RPMI8226 (cell line): ENCODE results near the gene UNC5A.

Experiments
- DNase-seq: peaks from one replicate; pipeline ENCODE4 v3.0.0-alpha.2; 2015

UNC5A gene

DNA sequence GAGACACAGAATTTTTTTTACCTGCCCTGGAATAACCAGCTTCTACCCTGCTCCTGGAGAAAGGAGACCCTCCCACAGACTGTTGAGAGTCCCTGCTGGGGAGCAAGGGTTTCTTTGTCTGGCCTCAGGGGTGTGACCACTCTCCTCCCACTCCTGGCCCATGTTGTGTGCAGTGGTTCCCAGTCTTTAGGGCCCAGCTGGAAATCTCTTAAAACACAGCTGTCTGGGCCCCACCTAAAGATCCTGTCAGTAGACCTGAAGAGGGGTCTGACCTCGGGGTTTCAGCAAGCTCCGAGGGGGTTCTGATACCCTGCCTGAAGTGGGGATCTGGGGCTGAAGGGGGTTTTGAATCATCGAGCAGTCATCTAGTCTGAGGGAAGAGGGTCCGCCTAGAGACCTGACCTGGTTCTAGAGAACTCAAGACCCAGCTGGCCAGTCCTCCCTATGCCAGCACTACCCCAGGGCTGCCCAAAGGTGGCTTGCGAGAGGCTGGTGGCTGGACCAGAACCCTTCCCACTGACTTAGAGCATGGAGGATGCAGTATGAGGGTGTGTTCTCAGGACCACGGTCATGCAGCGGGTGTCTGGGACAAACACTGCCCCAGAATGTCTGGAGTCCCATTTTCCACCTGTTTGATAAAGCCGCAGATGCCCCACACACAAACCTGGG lies 8.1 kb upstream of the UNC5A start:
- DNase-seq: no peak

DNA sequence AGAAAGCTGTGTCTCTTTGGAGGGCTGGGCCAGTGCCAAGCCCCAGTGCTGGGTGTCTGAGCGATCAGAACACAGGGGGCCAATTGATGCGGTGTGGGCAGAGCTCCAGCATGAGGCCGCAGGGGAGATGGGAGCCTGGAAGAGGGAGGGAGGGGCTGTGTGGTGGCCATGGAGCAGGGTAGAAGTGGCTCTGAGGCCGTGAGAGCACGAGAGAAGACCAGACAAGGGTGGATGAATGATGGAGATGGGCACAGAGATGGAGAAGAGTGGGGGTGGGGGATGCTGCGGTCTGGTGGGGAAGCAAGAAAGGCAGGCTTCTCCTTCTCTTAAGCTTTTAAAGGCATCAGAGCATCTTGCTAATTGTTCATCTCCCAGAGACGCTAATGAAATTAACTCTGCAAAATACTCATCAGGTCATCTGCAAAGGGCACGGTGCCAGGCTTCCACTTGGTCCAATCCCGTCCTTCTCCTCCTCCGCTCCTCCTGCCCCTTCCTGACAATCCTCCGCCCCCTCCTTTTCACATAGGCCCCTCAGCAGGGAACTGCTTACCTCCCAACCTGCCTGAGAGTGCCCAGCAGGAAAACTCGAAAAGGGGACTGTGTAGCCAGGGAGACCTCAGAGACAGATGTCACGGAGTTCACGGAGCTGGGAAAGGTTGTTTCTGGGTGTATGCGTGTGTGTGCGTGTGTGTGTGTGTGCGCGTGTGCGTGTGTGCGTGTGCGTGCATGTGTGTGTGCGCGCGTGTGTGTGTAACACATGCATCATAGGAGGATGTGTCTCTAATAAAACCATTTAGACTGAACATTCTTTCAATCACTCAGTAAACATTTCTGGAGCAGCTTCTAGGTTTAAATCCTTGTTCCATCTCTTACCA lies 7.1 kb upstream of the UNC5A start:
- DNase-seq: no peak

DNA sequence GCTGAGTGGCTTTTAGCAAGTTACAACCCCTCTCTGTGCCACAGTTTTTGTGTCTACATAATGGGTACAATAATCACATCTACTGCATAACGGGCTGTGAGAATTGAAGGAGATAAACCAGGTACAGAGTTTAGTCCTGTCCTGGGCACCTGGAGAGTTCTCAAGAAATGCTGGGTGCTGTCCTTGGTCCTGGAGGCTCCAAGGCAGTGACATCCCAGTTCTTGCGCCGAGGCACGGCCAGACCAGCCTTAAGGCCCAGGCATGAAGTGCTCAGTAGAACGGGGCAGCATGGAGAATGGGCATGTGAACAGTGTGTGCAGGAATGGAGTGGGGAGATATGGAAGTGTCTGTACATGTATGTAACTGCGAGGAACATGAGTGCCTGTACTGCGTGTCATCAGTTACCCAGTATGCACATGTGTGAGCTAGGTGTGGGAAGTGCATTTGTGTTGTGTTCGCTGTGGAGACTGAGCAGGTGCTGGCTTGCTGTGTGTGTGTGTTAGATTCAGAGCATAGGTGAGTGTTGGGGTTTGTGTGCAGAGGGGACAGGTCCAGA lies 6.3 kb upstream of the UNC5A start:
- DNase-seq: peak; percentile 71

DNA sequence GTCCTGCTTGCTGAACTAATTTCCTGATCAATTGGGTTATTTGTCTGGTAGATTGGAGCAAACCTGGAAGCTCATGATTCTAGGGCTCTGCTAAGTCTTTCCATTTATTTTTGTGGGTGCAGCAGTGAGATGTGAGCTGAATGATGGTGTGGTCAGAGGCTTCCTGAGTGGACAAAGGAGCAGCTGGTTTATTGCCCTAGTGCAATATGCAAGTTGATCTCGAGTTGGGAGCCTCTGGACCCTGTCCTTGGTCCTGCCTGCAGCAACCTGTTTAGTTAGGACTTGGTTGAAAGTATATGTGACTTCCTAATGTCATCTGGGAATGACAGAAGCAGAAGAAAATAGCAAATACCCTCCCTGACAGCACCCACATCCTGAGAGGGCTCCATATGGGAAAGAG lies 4.2 kb upstream of the UNC5A start:
- no peak for DNase-seq

DNA sequence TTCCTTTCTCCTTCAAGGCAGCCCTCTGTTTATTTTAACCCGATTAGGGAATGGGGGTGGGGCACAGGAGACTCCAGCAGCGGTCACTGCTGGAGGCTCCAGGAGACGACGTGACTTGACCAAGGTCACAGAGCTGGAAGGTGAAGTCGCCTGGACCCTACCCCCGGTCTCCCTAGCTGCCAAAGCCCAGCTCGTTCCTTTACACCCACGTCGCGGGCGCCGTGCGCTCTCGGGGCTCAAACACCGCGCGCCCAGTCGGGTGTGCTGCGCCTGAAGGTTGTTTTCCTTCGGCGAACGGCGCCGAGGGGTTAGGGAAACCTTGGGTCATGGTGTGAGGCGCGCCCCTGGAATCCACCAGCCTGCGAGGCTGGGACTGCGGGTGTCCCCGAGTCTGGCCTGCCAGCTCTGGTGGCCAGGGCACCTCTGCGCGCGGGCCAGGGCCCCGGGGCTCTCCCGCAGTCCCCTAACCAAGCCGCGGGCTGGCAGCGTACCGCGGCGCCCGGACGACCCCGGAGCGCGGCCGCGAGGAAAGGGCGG lies 747 bp upstream of the UNC5A start:
- DNase-seq: no peak

DNA sequence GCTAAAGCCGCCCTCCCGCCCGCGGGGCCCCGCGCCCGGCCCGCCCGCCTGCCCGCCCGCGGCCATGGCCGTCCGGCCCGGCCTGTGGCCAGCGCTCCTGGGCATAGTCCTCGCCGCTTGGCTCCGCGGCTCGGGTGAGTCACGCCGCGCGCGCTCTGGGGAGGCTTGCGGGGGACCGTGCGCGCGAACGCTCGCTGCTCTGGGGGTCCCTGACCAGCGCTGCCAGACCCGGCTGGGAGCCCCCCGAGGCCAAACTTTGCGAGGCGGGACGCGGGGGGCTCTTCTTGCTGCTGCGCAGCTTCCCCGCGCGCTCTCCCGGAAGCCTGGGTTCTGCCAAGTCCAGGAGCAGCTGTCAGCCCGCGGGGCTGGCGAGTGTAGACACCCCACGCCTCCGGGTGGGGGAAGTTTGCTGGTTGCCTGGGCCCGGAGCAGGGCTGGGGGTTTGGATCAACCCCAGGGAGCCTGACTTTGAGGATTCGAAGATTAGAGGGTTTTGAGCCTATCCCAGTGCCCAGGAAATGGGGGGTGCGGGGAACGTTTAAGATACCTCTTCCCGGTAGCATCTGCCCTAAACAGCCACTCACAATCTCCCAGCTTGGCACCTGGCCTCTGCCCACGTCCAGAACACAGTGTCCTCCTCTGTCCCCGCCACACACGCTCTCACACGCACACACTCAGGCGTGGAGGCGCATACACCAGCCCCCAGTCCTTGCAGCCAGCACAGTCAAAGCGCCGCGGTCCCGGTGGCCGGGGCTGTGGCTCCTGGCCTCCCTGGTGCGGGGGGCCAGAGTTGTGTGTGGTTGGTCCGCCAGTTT lies 535 bp downstream of the UNC5A start:
- no peak for DNase-seq

DNA sequence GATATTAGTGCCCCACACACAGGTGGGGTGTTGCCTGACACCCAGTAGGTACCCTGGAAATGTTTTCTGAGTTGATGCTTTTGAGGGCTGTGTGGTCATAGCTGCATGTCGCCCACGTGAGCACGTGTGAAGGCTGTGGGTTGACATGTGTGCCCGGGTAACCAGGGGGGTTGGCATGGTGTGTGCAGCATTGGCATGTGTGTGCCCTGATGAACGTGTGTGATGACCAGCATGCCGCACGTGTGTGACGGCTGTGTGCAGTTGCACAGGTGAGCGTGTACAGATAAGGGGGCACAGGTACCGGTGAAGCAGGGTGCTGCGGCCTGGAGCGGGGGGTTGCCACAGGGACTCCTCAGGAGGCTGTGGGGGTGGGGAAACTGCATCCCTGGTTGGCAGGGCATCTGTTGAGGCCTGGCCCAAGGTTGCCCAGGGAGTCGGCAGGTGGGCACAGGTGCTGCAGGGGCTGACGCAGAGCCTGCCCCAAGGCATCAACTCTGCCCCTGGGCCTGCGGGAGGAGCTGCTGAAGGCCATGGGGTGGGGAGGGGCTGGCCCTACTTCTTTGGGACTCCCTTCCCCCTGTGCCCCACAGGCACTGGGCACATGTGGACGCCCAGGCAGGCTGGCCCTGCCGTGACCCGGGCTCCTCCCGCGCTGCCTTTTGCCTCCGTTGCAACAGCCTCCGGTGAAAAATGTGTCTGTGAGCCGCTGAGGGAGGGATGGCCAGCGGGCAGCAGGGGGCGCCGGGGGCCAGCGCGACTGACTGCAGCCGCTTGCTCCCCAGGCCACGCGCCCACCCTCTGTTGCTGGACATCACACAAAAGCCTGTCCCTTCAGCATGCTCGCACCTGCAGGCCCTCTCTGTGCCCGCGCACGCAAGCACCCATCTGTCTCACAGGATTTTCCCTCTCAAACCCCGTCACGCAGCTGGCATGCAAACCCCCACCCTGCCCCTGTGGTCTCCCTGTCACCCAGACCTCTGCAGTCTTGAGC lies 2.2 kb downstream of the UNC5A start:
- DNase-seq: peak; percentile 79

DNA sequence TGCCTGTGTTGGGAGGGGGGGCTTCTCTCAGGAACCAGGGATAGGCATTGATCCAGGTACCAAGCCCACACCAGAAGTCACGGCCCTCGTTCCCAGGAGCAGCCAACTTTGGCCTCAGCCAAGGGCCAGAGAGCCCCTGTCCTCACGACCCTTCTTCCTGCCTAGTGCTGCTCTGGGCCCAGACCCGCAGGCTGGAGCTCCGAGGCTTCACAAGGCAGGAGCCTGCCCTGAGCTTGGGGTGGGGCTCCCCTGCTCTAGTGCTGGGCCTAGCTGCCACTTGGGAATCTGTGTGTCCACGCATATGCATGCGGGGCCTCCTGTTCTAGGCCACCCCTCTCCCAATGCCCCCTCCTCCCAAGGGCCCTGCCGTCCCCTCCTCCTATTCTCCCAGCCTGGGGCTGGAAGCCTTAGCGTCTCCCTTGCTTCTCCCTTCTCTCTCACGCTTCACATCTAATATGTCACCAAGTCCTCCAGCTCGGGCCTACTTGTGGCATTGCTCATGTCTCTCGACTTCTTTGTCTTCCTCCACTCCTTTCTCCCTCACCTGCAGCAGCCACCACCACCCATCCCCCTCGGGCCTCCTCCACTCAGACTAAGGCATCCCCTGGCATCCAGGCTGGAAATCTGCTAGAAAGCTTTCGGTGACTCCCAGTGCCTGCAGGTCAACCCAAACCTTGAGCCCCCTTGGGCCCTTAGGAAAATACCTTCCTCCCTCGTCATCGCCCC lies 3.4 kb downstream of the UNC5A start:
- DNase-seq: no peak

DNA sequence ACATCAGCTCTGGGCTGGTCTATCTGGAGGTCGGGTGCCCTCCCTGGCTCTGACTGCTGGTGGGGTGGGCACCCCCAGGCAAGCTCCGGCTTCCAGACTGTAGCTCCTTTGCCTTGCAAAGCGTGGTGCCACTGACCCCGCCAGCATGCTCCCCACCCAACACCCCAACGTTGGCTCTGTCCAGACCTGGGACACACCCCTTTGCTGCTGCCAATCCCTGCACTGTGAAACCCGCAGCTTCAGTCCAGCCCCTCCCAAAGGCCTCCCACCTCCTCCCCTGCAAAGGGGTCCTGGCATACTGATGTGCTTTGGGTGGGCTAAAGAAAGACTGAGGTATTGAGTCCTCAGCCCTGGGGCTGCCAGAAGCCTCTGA lies 3.9 kb downstream of the UNC5A start:
- no peak for DNase-seq

DNA sequence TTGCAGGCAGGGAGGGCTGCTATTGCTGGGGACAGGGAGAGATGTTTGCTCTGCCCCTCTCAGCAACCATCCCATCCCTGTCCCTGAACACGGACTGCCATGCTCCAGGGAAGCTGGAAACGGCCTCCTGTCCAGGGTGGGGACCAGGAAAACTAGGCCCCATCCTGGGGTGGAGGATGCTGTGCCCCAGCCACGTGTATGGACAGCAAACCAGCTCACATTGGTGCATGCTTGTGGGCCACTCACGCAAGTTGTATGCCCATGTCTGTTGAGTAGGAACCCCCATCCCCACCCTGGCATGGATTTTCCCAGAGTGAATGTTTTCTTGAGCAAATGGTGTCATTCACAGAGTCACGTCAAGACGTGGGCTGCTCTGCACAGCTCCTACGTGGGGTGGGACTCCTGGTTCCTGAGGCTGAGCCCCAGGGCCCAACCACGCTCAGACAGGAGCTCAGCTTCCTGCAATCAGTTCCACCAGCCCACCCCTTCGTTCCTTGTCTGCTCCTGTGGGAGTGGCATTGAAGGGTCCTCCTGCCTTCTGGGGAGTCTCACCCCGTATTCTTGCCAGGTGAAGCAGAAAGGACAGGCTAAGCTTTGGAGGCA lies 4.6 kb downstream of the UNC5A start:
- DNase-seq: no peak

DNA sequence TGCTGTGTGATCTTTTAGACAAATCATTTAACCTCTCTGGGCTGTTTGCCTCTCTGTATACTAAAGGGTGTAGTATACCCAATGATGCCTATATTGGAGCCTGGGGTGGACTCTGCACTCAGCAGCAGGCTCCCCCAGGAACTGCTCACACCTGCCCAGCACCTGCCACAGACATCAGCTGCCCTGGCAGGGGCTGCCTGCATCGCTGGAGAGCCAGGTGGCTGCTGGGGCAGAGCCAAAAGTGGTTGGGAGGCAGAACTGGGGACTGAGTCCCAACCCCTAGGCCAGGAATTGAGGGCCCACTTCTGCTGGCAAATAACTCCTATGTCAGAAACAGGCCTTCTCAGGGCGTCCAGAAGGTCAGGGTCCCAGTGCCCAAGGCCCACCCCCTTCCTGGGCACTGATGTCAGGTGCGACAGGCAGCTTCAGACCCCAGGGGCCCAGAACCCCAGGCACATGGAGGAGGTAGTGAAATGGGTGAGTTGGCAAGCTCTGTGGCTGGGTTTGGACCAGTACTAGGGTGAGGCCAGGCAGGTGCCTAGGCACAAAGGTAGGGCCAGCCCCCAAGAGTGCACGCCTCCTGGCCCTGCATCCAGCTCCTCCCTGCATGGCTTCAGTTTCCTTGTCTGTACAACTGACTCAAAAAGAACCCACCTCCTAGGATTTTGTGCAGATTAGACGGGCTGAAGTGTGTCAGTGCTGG lies 5.8 kb downstream of the UNC5A start:
- DNase-seq: peak; percentile 96

DNA sequence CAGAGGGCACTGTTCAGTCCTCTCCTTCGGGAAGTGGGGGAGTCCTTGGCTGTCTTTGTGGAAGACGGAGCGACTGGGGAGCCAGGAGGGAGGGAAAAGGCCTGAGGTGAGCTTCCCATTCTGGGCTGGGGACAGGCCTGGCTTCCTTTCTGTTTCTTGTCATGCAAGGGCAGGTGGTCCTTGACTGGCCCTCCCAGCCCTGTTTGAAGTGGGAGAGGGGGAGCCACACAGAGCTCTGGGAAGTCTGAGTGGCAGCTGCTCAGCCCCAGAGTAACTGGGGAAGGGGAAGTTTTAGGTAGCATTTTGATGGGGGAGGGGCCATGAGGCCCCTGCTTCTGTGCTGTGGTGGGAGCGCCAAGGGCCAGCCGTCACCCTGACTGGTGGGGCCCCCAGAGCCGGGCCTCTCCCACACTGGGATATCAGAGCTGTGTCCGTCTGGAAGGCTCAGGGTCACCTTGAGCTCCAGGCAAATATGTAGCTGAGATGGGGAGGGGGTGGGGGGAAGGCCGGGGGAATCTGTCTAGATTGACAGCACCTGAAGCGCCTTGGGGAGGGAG lies 6.5 kb downstream of the UNC5A start:
- DNase-seq: no peak

DNA sequence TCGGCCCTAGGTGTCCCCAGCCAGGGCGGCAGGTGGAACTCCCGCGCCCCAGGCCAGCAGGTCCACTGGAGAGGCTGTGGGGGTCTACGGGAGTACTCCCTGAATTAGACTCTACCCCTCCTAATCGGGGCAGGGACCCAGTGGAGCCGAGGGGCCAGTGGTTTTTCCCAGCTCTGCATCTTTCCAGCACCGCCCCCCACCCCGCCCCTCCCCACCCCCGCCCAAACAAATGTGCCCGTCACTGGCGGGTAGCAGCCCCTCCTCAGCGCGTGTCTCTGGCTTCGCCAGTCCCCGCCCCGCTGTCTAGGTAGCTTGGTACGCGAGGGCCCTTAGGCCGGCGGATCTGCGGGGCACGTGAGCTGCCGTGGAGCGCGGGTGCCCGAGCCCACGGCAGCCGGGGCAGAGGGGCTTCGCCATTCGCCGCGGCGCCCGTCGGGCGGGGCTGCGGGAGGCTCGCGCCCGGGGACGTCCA lies 7.0 kb downstream of the UNC5A start:
- peak; percentile 77 for DNase-seq

DNA sequence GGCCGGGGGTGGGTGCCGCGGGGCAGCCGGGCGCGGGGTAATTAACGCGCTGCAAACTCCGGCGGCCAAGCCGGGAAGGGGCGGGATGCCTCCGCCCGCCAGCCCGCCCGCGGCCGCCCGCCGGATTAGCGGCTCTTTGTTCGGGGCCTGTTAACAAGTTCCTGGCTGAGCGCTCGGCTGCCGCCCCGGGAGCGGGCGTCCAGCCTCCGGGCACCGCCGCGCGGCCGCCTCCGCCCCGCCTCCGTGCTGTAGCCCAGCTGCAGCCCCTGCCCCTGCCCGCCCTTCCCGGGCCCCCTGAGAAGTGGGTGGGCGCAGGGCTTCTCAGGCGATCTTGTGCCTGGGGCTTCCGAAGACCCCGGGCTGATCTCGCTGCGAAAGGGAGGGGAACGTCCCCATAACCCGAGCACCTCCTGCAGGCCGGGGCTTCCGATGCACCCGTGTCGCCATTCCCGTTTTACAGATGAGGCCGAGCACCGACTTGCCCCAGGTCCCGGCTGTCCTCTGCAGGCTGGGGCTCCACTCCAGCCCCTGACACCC lies 7.5 kb downstream of the UNC5A start:
- peak; percentile 55 for DNase-seq

DNA sequence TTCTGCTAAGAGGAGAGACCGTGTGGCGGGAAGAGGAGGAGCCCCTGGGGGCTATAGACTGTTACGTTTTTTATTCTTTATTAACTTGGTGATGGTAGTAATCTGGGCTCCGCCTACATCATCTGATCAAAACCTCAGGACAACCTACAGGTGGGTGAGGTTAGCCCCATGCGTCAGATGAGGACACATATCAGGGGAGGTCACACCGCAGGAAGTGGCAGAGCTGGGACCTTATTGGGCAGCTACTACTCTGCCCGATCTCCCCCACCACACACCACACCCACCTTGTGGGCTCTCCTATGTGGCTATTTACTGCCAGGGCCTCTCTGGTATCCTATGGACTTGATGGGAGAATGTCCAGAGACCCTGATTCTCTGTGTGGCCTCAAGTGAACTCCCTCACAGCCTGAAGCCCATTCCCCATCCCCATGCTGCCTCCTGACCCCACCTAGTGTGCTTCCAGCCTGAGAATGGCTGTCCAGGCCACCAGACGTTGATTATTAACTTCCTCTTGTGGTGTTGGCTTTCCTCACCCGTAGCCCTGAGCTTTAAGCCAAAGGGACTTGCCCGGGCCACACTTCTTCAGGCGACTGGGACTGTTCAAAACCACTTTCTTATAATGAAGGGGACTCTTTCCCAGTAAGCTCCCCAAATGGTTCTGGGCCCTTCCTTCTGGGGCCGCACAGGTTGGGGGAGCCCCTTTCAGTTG lies 8.2 kb downstream of the UNC5A start:
- DNase-seq: peak; percentile 80

DNA sequence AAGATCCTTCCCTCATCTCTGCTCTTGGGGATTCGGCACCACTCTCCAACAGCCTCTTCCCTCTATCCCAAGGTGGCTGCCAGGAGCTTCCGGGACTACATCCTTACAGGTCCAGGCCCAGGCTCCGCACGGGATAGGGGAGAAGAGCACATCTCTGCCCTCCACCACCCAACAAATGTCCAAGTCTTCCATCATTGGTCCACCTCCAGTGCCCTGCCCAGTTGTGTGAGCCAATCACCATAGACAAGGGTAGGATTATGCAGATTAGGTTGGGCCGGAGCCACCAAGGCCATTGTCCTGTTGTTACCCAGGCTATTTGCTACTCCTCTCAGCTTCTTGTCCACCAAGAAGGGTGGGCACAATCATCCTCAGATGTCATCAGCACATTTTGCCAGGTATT lies 9.1 kb downstream of the UNC5A start:
- DNase-seq: no peak

DNA sequence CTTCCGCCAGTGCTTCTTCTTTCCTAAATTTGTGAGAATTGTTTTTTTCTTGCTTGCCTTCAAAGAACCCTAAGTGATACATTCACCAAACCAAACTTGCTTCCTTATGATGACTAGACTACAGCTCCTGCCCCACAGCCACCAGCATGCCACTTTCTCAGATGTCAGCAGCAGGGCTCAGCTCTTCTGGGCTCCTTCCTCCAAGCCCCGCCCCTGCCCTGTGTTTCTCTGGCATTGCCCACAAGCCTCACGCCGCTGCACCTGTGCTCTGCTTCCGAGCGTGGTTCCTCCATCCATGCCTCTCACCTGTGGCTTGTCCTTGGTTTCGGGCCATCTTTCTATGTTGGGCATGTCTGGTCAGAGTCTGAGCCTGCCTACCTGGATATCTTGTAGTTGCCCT lies 10.6 kb downstream of the UNC5A start:
- DNase-seq: peak; percentile 96

DNA sequence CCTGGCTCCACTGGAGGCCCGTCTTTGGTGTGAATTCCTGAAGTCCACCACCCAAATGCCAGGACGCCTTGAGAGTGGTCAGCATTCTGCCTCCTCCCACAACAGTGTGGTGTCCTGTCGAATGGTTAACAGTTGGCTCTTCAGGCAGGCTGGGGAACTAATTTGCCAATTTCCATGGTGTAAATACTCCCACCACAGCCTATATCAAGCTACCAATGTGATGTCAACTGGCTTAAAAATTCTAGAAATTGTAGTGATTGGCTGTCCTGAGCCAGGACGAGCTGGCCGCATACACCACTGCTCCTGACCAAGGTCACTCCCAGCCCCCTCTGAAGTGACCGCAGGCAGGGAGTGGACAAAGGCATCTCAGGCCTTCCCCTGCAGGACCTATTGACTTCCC lies 11.1 kb downstream of the UNC5A start:
- DNase-seq: no peak
